HepG2 (cell line): ENCODE data around the gene TAP1. TPM values are rescaled to one million over a fixed set of nuclear protein-coding genes. Genes with fewer than 3 reads are reported as not detected.
A peak's percentile ranks its signal among the peaks of the same experiment; 100 is the strongest.

Experiments
- ARHGAP35 ChIP-seq: sonication (generic); formaldehyde crosslinking; IDR thresholded peaks from 2 replicates; pipeline ENCODE4 v1.9.0; 2022; ENCODE audit warnings: mild to moderate bottlenecking, inconsistent platforms, moderate library complexity, missing genetic modification reagents, borderline replicate concordance
- BORCS8-MEF2B ChIP-seq: sonication (generic); formaldehyde crosslinking; IDR thresholded peaks from 2 replicates; pipeline ENCODE4 v1.8.0; 2022; ENCODE audit warnings: mild to moderate bottlenecking, missing genetic modification reagents
- E2F1 ChIP-seq: sonication (generic); formaldehyde crosslinking; IDR thresholded peaks from 2 replicates; pipeline ENCODE4 v1.5.0; 2020; ENCODE audit warnings: missing genetic modification reagents
- GTF3A ChIP-seq: sonication (generic); formaldehyde crosslinking; conservative IDR thresholded peaks from 2 replicates; pipeline ENCODE4 v1.4.0; 2020; ENCODE audit warnings: mild to moderate bottlenecking, missing genetic modification reagents
- HOXA3 ChIP-seq: sonication (generic); formaldehyde crosslinking; IDR thresholded peaks from 2 replicates; pipeline ENCODE4 v1.5.0; 2020; ENCODE audit warnings: missing genetic modification reagents
- HOXA7 ChIP-seq: sonication (generic); formaldehyde crosslinking; IDR thresholded peaks from 2 replicates; pipeline ENCODE4 v1.8.1; 2022; ENCODE audit warnings: mild to moderate bottlenecking, missing genetic modification reagents, moderate library complexity
- JARID2 ChIP-seq: sonication (generic); formaldehyde crosslinking; IDR thresholded peaks from 2 replicates; pipeline ENCODE4 v1.8.1; 2023; ENCODE audit warnings: missing genetic modification reagents, inconsistent platforms; ENCODE audit not compliant: insufficient replicate concordance
- MTA3 ChIP-seq: sonication (generic); formaldehyde crosslinking; IDR thresholded peaks from 2 replicates; pipeline ENCODE4 v1.4.0; 2020; ENCODE audit warnings: missing genetic modification reagents
- MTF2 ChIP-seq: sonication (generic); formaldehyde crosslinking; IDR thresholded peaks from 2 replicates; pipeline ENCODE4 v1.5.0; 2020; ENCODE audit warnings: missing genetic modification reagents, borderline replicate concordance
- NR2F6 ChIP-seq, 2 experiments: IDR thresholded peaks; 2 replicates each; pipeline ENCODE4 v1.6.1; 2016; ENCODE audit warnings: antibody characterized with exemption in 1 of 2, mild to moderate bottlenecking in 1 of 2
- POLR2A ChIP-seq, 2 experiments: IDR thresholded peaks; 2 replicates each; pipeline ENCODE4 v1.6.1; 2011; ENCODE audit warnings: low read depth in 2 of 2, low read length in 2 of 2, mild to moderate bottlenecking in 1 of 2, moderate library complexity in 1 of 2; ENCODE audit not compliant: insufficient read depth in 1 of 2
- REPIN1 ChIP-seq: sonication (generic); formaldehyde crosslinking; IDR thresholded peaks from 2 replicates; pipeline ENCODE4 v1.8.0; 2022; ENCODE audit warnings: missing genetic modification reagents, low read depth, mild to moderate bottlenecking, borderline replicate concordance
- RNF2 ChIP-seq: fragments of 450-650 bp; conservative IDR thresholded peaks from 2 replicates; pipeline ENCODE4 v1.6.1; 2016; ENCODE audit warnings: low read depth
- SMAD9 ChIP-seq: sonication (generic); formaldehyde crosslinking; IDR thresholded peaks from 2 replicates; pipeline ENCODE4 v1.5.1; 2020; ENCODE audit warnings: mild to moderate bottlenecking, missing genetic modification reagents
- SMARCC2 ChIP-seq: fragments of 450-650 bp; IDR thresholded peaks from 2 replicates; pipeline ENCODE4 v1.6.1; 2017; ENCODE audit warnings: antibody characterized with exemption, mild to moderate bottlenecking
- TBX2 ChIP-seq: sonication (generic); formaldehyde crosslinking; IDR thresholded peaks from 2 replicates; pipeline ENCODE4 v1.5.0; 2020; ENCODE audit warnings: missing genetic modification reagents, mild to moderate bottlenecking, borderline replicate concordance
- ZNF180 ChIP-seq: sonication (generic); formaldehyde crosslinking; IDR thresholded peaks from 2 replicates; pipeline ENCODE4 v1.4.0; 2020; ENCODE audit warnings: low read depth, missing genetic modification reagents, borderline replicate concordance
- ZNF350 ChIP-seq: sonication (generic); formaldehyde crosslinking; IDR thresholded peaks from 2 replicates; pipeline ENCODE4 v1.4.0; 2020; ENCODE audit warnings: mild to moderate bottlenecking, low read depth, missing genetic modification reagents, borderline replicate concordance
- ZNF550 ChIP-seq: sonication (generic); formaldehyde crosslinking; IDR thresholded peaks from 2 replicates; pipeline ENCODE4 v1.4.0; 2020; ENCODE audit warnings: mild to moderate bottlenecking, missing genetic modification reagents, borderline replicate concordance
- ZNF746 ChIP-seq: sonication (generic); formaldehyde crosslinking; IDR thresholded peaks from 2 replicates; pipeline ENCODE4 v1.8.0; 2022; ENCODE audit warnings: mild to moderate bottlenecking, missing genetic modification reagents
- ZNF788 ChIP-seq: sonication (generic); formaldehyde crosslinking; IDR thresholded peaks from 2 replicates; pipeline ENCODE4 v1.5.0; 2020; ENCODE audit warnings: mild to moderate bottlenecking, missing genetic modification reagents, borderline replicate concordance
- ZNF883 ChIP-seq: sonication (generic); formaldehyde crosslinking; IDR thresholded peaks from 2 replicates; pipeline ENCODE4 v1.5.1; 2020; ENCODE audit warnings: mild to moderate bottlenecking, missing genetic modification reagents; ENCODE audit errors: not compliant biosample characterization
- polyA plus RNA-seq, 8 experiments: library from polyadenylated mRNA; depleted of rRNA in 3 of 8; stranded (reverse) in 7 of 8; unstranded in 1 of 8; fragments of >200 nt; fragmentation: Illumina TruSeq in 4 of 8; extraction: Trizol in 4 of 8; gene quantifications; 2 replicates each; pipeline versions ENCODE4 v1.2.1 to v1.2.3, GENCODE V29; 2011 to 2016; ENCODE audit warnings: low read depth in 4 of 8, missing spikeins in 1 of 8, mixed read lengths in 1 of 8; ENCODE audit not compliant: insufficient read depth in 1 of 8
- total RNA-seq, 5 experiments: library from RNA; depleted of rRNA; stranded (reverse); fragments of >200 nt; fragmentation: Illumina TruSeq; extraction: Trizol; gene quantifications; 2 replicates each; pipeline ENCODE4 v1.2.3, GENCODE V29; 2016; ENCODE audit warnings: low read depth in 1 of 5
- TF ChIP-seq, protein P1 (sequence below): IDR thresholded peaks from 2 replicates; pipeline ENCODE4 v1.6.1; 2016; ENCODE audit warnings: low read depth
- TF ChIP-seq, protein P2 (sequence below): sonication (generic); formaldehyde crosslinking; IDR thresholded peaks from 2 replicates; pipeline ENCODE4 v1.4.0; 2020; ENCODE audit warnings: mild to moderate bottlenecking, missing genetic modification reagents

Gene TAP1
- total and polyA plus RNA-seq, 2 of the 13 experiments (the other 11 are each of a cell fraction or from before 2014, with no cell fraction given) = 31.2 to 52.2 TPM

- TF ChIP-seq ZNF350 (CRISPR knock-in tag) (peak; percentile 72; the same call in 1 of the 2 replicates), ARHGAP35 (CRISPR knock-in tag) (peak; percentile 53; the same call in 1 of the 2 replicates), HOXA3 (CRISPR knock-in tag) (peak; percentile 83; the same call in 1 of the 2 replicates), ZNF180 (CRISPR knock-in tag) (peak; percentile 87; the same call in 1 of the 2 replicates), SMARCC2 (no peak), E2F1 (peak; percentile 95), BORCS8-MEF2B (peak; percentile 66; the same call in 1 of the 2 replicates), MTF2 (CRISPR knock-in tag) (no peak; the same call in 1 of the 2 replicates), NR2F6 (IDR thresholded peaks at IDR 0.05) (no peak; the same call in 1 of the 2 replicates), NR2F6 (CRISPR knock-in tag; IDR thresholded peaks at IDR 0.05) (peak; percentile 35; the same call in 1 of the 2 replicates), MTA3 (CRISPR knock-in tag) (no peak), RNF2 (peak; percentile 56), HOXA7 (CRISPR knock-in tag) (no peak), ZNF746 (CRISPR knock-in tag) (no peak), TBX2 (CRISPR knock-in tag) (peak; percentile 84), SMAD9 (CRISPR knock-in tag) (peak; percentile 85; the same call in 1 of the 2 replicates), JARID2 (CRISPR knock-in tag) (peak; percentile 78), POLR2A (IDR thresholded peaks at IDR 0.05; ENCODE audit: insufficient read depth in 1 of 2, low read depth in 2 of 2, low read length in 2 of 2) (peak; percentile 54 to 87; a peak in 3 of 4 replicates), ZNF550 (CRISPR knock-in tag) (peak; percentile 69), ZNF883 (CRISPR knock-in tag) (peak; percentile 97), ZNF788 (peak; percentile 81; the same call in 1 of the 2 replicates), REPIN1 (CRISPR knock-in tag) (peak; percentile 46; the same call in 1 of the 2 replicates), GTF3A (CRISPR knock-in tag) (no peak)
- TF ChIP-seq, protein P1, sequence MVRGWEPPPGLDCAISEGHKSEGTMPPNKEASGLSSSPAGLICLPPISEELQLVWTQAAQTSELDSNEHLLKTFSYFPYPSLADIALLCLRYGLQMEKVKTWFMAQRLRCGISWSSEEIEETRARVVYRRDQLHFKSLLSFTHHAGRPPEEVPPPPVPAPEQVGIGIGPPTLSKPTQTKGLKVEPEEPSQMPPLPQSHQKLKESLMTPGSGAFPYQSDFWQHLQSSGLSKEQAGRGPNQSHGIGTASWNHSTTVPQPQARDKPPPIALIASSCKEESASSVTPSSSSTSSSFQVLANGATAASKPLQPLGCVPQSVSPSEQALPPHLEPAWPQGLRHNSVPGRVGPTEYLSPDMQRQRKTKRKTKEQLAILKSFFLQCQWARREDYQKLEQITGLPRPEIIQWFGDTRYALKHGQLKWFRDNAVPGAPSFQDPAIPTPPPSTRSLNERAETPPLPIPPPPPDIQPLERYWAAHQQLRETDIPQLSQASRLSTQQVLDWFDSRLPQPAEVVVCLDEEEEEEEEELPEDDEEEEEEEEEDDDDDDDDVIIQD (CRISPR knock-in tag) = peak; percentile 66; the same call in 1 of the 2 replicates
- TF ChIP-seq, protein P2, sequence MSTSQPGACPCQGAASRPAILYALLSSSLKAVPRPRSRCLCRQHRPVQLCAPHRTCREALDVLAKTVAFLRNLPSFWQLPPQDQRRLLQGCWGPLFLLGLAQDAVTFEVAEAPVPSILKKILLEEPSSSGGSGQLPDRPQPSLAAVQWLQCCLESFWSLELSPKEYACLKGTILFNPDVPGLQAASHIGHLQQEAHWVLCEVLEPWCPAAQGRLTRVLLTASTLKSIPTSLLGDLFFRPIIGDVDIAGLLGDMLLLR (CRISPR knock-in tag) = no peak
Measured at GRCh38 chr6:32894085-32895005, 40.8 kb upstream of the TAP1 start (continued).
